ACHN (cell line): ENCODE results near the gene FCRL3.

ENCODE experiments used
- DNase-seq: peaks from one replicate; pipeline ENCODE4 v3.0.0-alpha.2; 2015
- in situ Hi-C: cut with HindIII; loops from 2 replicates; pipeline ENCODE4 v1.10.0; 2017; ENCODE audit warnings: low sequenced_read_pairs, low pct_ligation_motif_present, low pct_unique_long_range_greater_than_20kb

FCRL3 gene

GRCh38 chr1:157691285-157691920 lies 9.2 kb downstream of the FCRL3 start:
- in situ Hi-C loops, result no loop called here
- peak; percentile 52 for DNase-seq

DNA sequence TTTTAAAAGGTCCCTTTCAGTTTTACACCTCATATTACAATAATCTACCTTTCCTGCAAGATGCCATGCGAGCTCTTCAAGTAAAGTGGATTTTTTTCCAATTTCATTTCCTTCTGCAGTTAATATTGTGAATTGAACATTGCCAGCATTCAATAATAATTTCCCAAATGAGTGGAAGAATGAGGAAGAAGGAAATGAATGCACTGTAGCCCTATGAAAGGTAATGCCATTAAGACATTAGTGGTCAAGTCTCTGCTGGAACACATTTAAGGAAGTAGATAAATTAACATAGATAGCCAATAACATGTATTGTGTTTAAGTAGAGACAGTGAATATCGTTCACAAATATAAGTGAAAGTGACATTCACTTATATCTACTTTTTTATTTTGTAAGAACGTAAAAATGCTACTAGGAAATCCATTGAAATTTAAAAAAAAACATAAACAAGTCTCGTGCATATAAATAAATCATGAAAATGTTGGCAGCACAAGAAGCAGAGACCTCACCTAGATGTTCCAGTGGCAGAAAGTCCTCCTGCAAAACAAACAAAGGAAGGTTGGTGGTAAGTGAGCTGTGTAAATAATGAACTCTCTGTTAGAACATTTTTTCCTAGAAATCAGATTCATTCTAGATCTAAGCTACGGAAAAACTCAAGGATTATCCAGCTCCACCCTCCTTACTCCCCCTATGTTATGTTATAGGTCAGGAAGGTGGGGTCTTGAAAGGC lies 17.7 kb downstream of the FCRL3 start:
- in situ Hi-C loops, result no loop called here
- DNase-seq, result no peak

DNA sequence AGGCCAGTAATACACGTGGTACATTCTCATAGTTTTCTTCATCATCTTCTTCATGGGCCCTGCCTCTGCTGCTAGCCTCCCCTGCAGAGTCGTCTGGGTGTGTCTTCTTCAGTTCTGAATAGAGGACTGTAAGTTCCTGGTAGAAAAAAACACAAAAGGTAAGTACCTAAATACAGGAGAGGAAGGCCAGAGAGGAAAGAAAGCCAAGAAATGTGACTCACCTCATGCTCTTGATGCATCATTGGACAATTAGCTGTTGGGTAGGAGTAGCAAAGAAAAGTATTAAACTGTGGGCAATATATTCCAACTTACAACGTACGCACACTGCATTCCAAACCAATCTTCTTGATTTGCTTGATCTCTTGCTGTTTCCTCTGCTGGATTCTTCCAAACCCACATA lies 21.8 kb downstream of the FCRL3 start:
- DNase-seq, result no peak
- in situ Hi-C loops, result no loop called here

- in situ Hi-C loops, result no loop called here
- DNase-seq, result no peak
Observed at GRCh38 chr1:157673008-157673407, 27.6 kb downstream of the FCRL3 start.

GRCh38 chr1:157671895-157672294 lies 28.7 kb downstream of the FCRL3 start:
- in situ Hi-C loops, result no loop called here
- no peak for DNase-seq

GRCh38 chr1:157659576-157660247 lies 40.9 kb downstream of the FCRL3 start:
- in situ Hi-C loops, result no loop called here
- DNase-seq, result no peak

- no peak for DNase-seq
- in situ Hi-C loops, result no loop called here
Observed at GRCh38 chr1:157658571-157658970, 42.0 kb downstream of the FCRL3 start.

- in situ Hi-C loops, result no loop called here
- no peak for DNase-seq
Observed at GRCh38 chr1:157653494-157653873, 47.1 kb downstream of the FCRL3 start.

GRCh38 chr1:157652859-157653493 lies 47.6 kb downstream of the FCRL3 start:
- in situ Hi-C loops, result no loop called here
- DNase-seq, result no peak

DNA sequence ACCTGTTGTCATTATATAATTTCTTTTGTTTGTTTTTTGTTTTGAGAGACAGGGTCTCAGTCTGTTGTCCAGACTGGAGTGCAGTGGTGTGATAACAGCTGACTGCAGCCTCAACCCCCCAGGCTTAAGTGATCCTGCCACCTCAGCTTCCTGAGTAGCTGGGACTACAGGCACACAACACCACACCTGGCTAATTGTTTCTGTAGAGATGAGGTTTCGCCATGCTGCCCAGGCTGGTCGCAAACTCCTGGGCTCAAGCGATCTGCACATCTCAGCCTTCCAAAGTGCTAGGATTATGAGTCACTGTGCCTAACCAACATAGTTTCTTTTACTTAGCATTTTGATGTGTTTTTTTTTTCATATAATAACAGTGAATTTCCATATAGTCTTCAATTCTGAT lies 52.3 kb downstream of the FCRL3 start:
- DNase-seq, result no peak
- in situ Hi-C loops, result no loop called here

GRCh38 chr1:157646144-157646543 lies 54.4 kb downstream of the FCRL3 start:
- in situ Hi-C loops, result no loop called here
- DNase-seq, result no peak

DNA sequence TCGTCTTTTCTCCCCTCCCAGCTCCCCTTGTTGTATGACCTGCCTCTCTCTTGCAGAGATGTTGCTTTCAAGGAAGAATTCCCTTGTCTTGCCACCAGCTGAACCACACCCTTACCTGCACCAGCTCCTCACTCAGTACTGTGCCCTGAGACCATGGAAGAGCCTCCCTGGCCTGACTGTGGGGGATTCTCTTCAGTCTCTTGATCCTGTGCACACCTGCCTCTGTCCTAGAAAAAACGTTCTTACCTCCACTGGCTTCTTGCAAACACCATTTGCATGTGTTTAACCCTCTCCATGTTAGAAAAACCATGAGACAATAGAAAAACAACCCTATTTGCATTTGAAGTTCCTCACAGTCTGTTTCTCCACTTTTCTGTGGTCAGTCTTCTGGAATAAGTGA lies 59.4 kb downstream of the FCRL3 start:
- in situ Hi-C loops, result no loop called here
- DNase-seq, result no peak

DNA sequence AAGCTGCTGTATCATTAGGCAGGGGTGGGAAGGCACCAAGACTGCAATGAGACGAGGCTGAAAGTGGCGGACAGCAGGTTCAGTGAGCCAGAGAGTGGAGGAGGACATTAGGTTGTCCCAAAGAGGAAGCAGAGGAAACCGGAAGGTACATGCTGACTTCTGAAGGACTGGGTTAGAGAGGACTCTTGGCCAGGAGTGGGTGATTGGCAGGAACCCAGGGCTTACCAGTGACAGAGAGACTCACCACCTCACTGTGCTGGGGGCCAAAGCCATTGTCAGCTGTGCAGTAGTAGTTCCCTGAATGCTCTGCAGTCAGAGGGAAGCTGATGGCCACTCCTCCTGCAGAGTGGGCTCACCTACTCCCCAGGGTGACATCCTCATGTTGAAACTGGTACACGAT lies 60.8 kb downstream of the FCRL3 start:
- no peak for DNase-seq
- in situ Hi-C loops, result no loop called here

DNA sequence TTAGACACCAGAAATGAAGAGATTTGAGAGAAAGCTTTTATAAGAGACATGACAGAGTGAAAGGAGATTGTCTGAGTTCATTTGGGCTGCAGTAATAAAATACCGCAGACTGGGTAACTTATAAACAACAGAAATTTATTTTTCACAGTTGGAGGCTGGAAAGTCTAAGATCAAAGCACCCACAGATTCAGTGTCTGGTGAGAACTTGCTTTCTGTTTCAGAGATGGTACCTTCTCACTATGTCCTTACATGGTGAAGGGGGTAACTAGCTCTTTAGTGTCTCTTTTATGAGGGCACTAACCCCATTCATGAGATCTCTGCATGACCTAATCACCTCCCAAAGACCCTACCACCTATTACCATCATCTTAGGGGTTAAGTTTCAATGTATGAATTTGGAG lies 71.8 kb downstream of the FCRL3 start:
- in situ Hi-C loops, result no loop called here
- DNase-seq, result no peak
